Thyroid gland (tissue), 4 donors: ENCODE data around the gene LSS. TPM values are rescaled to one million over a fixed set of nuclear protein-coding genes. Genes with fewer than 3 reads are reported as not detected.
A peak's percentile ranks its signal among the peaks of the same experiment; 100 is the strongest.

Experiments
- DNase-seq, 2 donors: peaks; one replicate each; pipeline ENCODE4 v3.0.0-alpha.2; 2019
- H3K27ac ChIP-seq, 3 donors: fragments of 200-600 bp; sonication (generic); 1 replicate in 2 of 3; 2 replicates in 1 of 3; pipeline ENCODE4 v1.5.1; 2016 to 2019; ENCODE audit warnings: mild to moderate bottlenecking in 1 of 3, moderate library complexity in 1 of 3
- H3K27me3 ChIP-seq: fragments of 200-600 bp; sonication (generic); one replicate; pipeline ENCODE4 v1.5.1; 2019
- H3K36me3 ChIP-seq, 2 donors: fragments of 200-600 bp; sonication (generic); one replicate each; pipeline ENCODE4 v1.5.1; 2016 to 2019
- H3K4me1 ChIP-seq, 2 donors: fragments of 200-600 bp; sonication (generic); one replicate each; pipeline ENCODE4 v1.5.1; 2017 to 2019
- H3K4me3 ChIP-seq, 3 donors: fragments of 200-600 bp; sonication (generic); replicated peaks in 1 of 3; 1 replicate in 2 of 3; 2 replicates in 1 of 3; pipeline ENCODE4 v1.5.1; 2016; ENCODE audit warnings: mild to moderate bottlenecking in 1 of 3
- H3K9me3 ChIP-seq: fragments of 200-600 bp; sonication (generic); one replicate; pipeline ENCODE4 v1.5.1; 2017
- CTCF ChIP-seq, 6 experiments: fragments of 200-600 bp in 3 of 6; fragments of 450-650 bp in 3 of 6; sonication (generic) in 3 of 6; IDR thresholded peaks; one replicate each; pipeline ENCODE4 v1.5.1; 2016 to 2019; ENCODE audit warnings: antibody characterized with exemption in 6 of 6, mild to moderate bottlenecking in 2 of 6, inconsistent platforms in 1 of 6, moderate library complexity in 1 of 6
- POLR2A ChIP-seq, 2 donors: fragments of 450-650 bp; IDR thresholded peaks; one replicate each; pipeline ENCODE4 v1.6.1; 2017; ENCODE audit warnings: antibody characterized with exemption in 2 of 2, mild to moderate bottlenecking in 2 of 2, moderate library complexity in 1 of 2
- WGBS, 2 donors: methylation state at CpG; one replicate each; pipeline ENCODE4 v1.1.5; 2017; 5-methylcytosine and 5-hydroxymethylcytosine counted together
- intact Hi-C: fragments of 100-400 bp; cut with DNase I; formaldehyde crosslinking; loops from one replicate; pipeline ENCODE4 v1.15.1; 2023
- total RNA-seq, 4 donors: library from RNA; depleted of rRNA; stranded (reverse); fragments of >200 nt; gene quantifications; one replicate each; pipeline ENCODE4 v1.2.3, GENCODE V29; 2016

Gene LSS
- total RNA-seq, 4 donors from 2014 or later, result 31.4 to 57.7 (median 42.0) TPM

- DNase-seq, result peak in 1 of 2 donors; percentile 0
- no peaks in the 10 kb centered on the region for H3K27me3 ChIP-seq
- H3K4me1 ChIP-seq, result no peaks in the 10 kb centered on the region
- TF ChIP-seq POLR2A (IDR thresholded peaks at IDR 0.05), result no peak
- TF ChIP-seq CTCF (IDR thresholded peaks at IDR 0.05), result no peak
- intact Hi-C loops, result no loop called here
- H3K36me3 ChIP-seq, result peaks cover 9 to 20% of the 10 kb centered on the region in 2 donors
- H3K9me3 ChIP-seq, result no peaks in the 10 kb centered on the region
- no peak overlapping the region for H3K27ac ChIP-seq
- no peak overlapping the region for H3K4me3 ChIP-seq
- WGBS, 2 donors, result 95 to 97% methylated on average over 11 to 18 of the region's 27 CpGs
Observed at GRCh38 chr21:46207920-46208591, 20.5 kb downstream of the LSS start.

GRCh38 chr21:46207006-46207919 is 21.3 kb downstream of the LSS start:
- Histone ChIP-seq H3K9me3 (no peaks in the 10 kb centered on the region), H3K27me3 (no peaks in the 10 kb centered on the region), H3K4me3 (no peak overlapping the region), H3K27ac (no peak overlapping the region), H3K4me1 (no peaks in the 10 kb centered on the region), H3K36me3 (peaks cover 9 to 20% of the 10 kb centered on the region in 2 donors)
- DNase-seq, result no peak
- intact Hi-C loops, result no loop called here
- no peak for TF ChIP-seq POLR2A (IDR thresholded peaks at IDR 0.05)
- no peak for TF ChIP-seq CTCF (IDR thresholded peaks at IDR 0.05)
- 96% methylated on average over 14 to 19 of the region's 21 CpGs for WGBS, 2 donors

GRCh38 chr21:46206163-46207005 is 22.2 kb downstream of the LSS start:
- H3K4me1 ChIP-seq, result no peaks in the 10 kb centered on the region
- H3K27me3 ChIP-seq, result no peaks in the 10 kb centered on the region
- no peaks in the 10 kb centered on the region for H3K9me3 ChIP-seq
- H3K4me3 ChIP-seq, result no peak overlapping the region
- H3K36me3 ChIP-seq, result peaks cover 9 to 20% of the 10 kb centered on the region in 2 donors
- 87 to 94% methylated on average over 3 to 17 of the region's 24 CpGs for WGBS, 2 donors
- TF ChIP-seq POLR2A (IDR thresholded peaks at IDR 0.05) (no peak), CTCF (IDR thresholded peaks at IDR 0.05) (no peak)
- intact Hi-C loops, result no loop called here
- no peak overlapping the region for H3K27ac ChIP-seq
- no peak for DNase-seq

GRCh38 chr21:46205766-46206162 is 22.8 kb downstream of the LSS start:
- no peak for DNase-seq
- Histone ChIP-seq H3K27ac (no peak overlapping the region), H3K4me1 (no peaks in the 10 kb centered on the region), H3K9me3 (no peaks in the 10 kb centered on the region), H3K4me3 (no peak overlapping the region), H3K36me3 (peaks cover 9 to 20% of the 10 kb centered on the region in 2 donors), H3K27me3 (no peaks in the 10 kb centered on the region)
- 93 to 96% methylated on average over 16 of the region's 16 CpGs for WGBS, 2 donors
- intact Hi-C loops, result no loop called here
- TF ChIP-seq CTCF (IDR thresholded peaks at IDR 0.05), result no peak
- TF ChIP-seq POLR2A (IDR thresholded peaks at IDR 0.05), result no peak
